Erythroblast (primary cell): Measurements from ENCODE around the gene YAP1.

Source experiments
- GATA1 ChIP-seq: IDR thresholded peaks from 2 replicates; pipeline ENCODE4 v1.6.1; 2011; ENCODE audit warnings: low read depth, mild to moderate bottlenecking, control low read depth, low read length, moderate library complexity
- POLR2A ChIP-seq: IDR thresholded peaks from 2 replicates; pipeline ENCODE4 v1.6.1; 2011; ENCODE audit warnings: mild to moderate bottlenecking, low read length

GRCh38 chr11:102223859-102224258 is 113.6 kb downstream of the YAP1 start:
- TF ChIP-seq POLR2A (no peak), GATA1 (no peak)
